ENCODE data around the gene CYP2D6. TPM values are rescaled to one million over a fixed set of nuclear protein-coding genes. Genes with fewer than 3 reads are reported as not detected.
"Not testable (repeated sequence)": the region's sequence is repeated elsewhere in the genome, so short reads cannot be mapped to it uniquely, and the experiment has no call there.

CYP2D6 gene
- total RNA-seq, 1 experiment from 2014 or later, result 2.0 TPM

GRCh38 chr22:42116848-42117424 is 13.7 kb downstream of the CYP2D6 start:
- intact Hi-C loops (cut with micrococcal nuclease), result no loop called here
- peak; percentile 20 for DNase-seq (ENCODE audit: unreplicated experiment)
- ChIA-PET CTCF (interaction anchor here (1.6 to 2.4 kb wide), 2 partner anchors 16 to 26 kb away, joined by 4 to 7 read pairs; no protein-coding TSS in a partner anchor), POLR2A (interaction anchor here (0.6 to 0.9 kb wide), 3 partner anchors 24 to 326 kb away, joined by 3 to 5 read pairs (median 3); no protein-coding TSS in a partner anchor)
- no peaks in the 10 kb centered on the region for H3K4me1 Mint-ChIP-seq (ENCODE audit: insufficient read depth, unreplicated experiment)
- BruUV-seq (replicated peaks), result no TSS peak
- H3K36me3 Mint-ChIP-seq (ENCODE audit: insufficient read depth, unreplicated experiment), result peaks cover 3% of the 10 kb centered on the region
- no peak overlapping the region for H3K27ac Mint-ChIP-seq (ENCODE audit: low read depth, unreplicated experiment)
- H3K9me3 Mint-ChIP-seq (ENCODE audit: unreplicated experiment), result no peaks in the 10 kb centered on the region
- no peaks in the 10 kb centered on the region for H3K27me3 Mint-ChIP-seq (ENCODE audit: insufficient read depth, unreplicated experiment)
- TF ChIP-seq CTCF (IDR thresholded peaks at IDR 0.05; ENCODE audit: unreplicated experiment), result no peak
- no peak overlapping the region for H3K4me3 Mint-ChIP-seq (ENCODE audit: unreplicated experiment)

- H3K4me1 Mint-ChIP-seq (ENCODE audit: insufficient read depth, unreplicated experiment); POLR2A ChIA-PET; BruUV-seq (replicated peaks); H3K27ac Mint-ChIP-seq (ENCODE audit: low read depth, unreplicated experiment); CTCF ChIA-PET; H3K9me3 Mint-ChIP-seq (ENCODE audit: unreplicated experiment); H3K4me3 Mint-ChIP-seq (ENCODE audit: unreplicated experiment); H3K27me3 Mint-ChIP-seq (ENCODE audit: insufficient read depth, unreplicated experiment); H3K36me3 Mint-ChIP-seq (ENCODE audit: insufficient read depth, unreplicated experiment); intact Hi-C loops (cut with micrococcal nuclease); DNase-seq (ENCODE audit: unreplicated experiment): not testable (repeated sequence)
Observed at GRCh38 chr22:42115420-42115830, 15.2 kb downstream of the CYP2D6 start.

GRCh38 chr22:42114721-42115120 is 15.9 kb downstream of the CYP2D6 start:
- H3K9me3 Mint-ChIP-seq (ENCODE audit: unreplicated experiment), result no peaks in the 10 kb centered on the region
- intact Hi-C loops (cut with micrococcal nuclease), result loop anchor here (1.0 to 5.0 kb wide), 2 partner anchors 148 to 292 kb away; no protein-coding TSS in a partner anchor
- H3K4me3 Mint-ChIP-seq (ENCODE audit: unreplicated experiment), result no peak overlapping the region
- peak; percentile 40 for TF ChIP-seq CTCF (IDR thresholded peaks at IDR 0.05; ENCODE audit: unreplicated experiment)
- no peaks in the 10 kb centered on the region for H3K27me3 Mint-ChIP-seq (ENCODE audit: insufficient read depth, unreplicated experiment)
- peak; percentile 46 for DNase-seq (ENCODE audit: unreplicated experiment)
- no peaks in the 10 kb centered on the region for H3K36me3 Mint-ChIP-seq (ENCODE audit: insufficient read depth, unreplicated experiment)
- no peaks in the 10 kb centered on the region for H3K4me1 Mint-ChIP-seq (ENCODE audit: insufficient read depth, unreplicated experiment)
- ChIA-PET CTCF (interaction anchor here (0.6 kb wide), 1 partner anchor 217 kb away, joined by 3 read pairs; no protein-coding TSS in a partner anchor), POLR2A (no interaction called here)
- no peak overlapping the region for H3K27ac Mint-ChIP-seq (ENCODE audit: low read depth, unreplicated experiment)
- no TSS peak for BruUV-seq (replicated peaks)

GRCh38 chr22:42112793-42113192 is 17.8 kb downstream of the CYP2D6 start:
- H3K27ac Mint-ChIP-seq (ENCODE audit: low read depth, unreplicated experiment); BruUV-seq (replicated peaks); H3K9me3 Mint-ChIP-seq (ENCODE audit: unreplicated experiment); H3K27me3 Mint-ChIP-seq (ENCODE audit: insufficient read depth, unreplicated experiment); H3K4me1 Mint-ChIP-seq (ENCODE audit: insufficient read depth, unreplicated experiment); H3K4me3 Mint-ChIP-seq (ENCODE audit: unreplicated experiment); H3K36me3 Mint-ChIP-seq (ENCODE audit: insufficient read depth, unreplicated experiment): not testable (repeated sequence)
- POLR2A ChIA-PET, result interaction anchor here (0.6 to 1.1 kb wide), 2 partner anchors 10 to 143 kb away, joined by 3 to 4 read pairs; partner anchors contain the start of gene SEPTIN3
- intact Hi-C loops (cut with micrococcal nuclease), result loop anchor here (5.0 kb wide), 1 partner anchor 290 kb away; no protein-coding TSS in a partner anchor
- DNase-seq (ENCODE audit: unreplicated experiment), result peak; percentile 28
- TF ChIP-seq CTCF (IDR thresholded peaks at IDR 0.05; ENCODE audit: unreplicated experiment), result peak; percentile 15
- CTCF ChIA-PET, result interaction anchor here (0.7 to 2.1 kb wide), 8 partner anchors 10 to 1131 kb away, joined by 3 to 10 read pairs (median 4); partner anchors contain the start of gene NDUFA6

Data from MCF 10A (cell line).